ENCODE data around the gene ZNF155.

The ZNF155 gene

DNA sequence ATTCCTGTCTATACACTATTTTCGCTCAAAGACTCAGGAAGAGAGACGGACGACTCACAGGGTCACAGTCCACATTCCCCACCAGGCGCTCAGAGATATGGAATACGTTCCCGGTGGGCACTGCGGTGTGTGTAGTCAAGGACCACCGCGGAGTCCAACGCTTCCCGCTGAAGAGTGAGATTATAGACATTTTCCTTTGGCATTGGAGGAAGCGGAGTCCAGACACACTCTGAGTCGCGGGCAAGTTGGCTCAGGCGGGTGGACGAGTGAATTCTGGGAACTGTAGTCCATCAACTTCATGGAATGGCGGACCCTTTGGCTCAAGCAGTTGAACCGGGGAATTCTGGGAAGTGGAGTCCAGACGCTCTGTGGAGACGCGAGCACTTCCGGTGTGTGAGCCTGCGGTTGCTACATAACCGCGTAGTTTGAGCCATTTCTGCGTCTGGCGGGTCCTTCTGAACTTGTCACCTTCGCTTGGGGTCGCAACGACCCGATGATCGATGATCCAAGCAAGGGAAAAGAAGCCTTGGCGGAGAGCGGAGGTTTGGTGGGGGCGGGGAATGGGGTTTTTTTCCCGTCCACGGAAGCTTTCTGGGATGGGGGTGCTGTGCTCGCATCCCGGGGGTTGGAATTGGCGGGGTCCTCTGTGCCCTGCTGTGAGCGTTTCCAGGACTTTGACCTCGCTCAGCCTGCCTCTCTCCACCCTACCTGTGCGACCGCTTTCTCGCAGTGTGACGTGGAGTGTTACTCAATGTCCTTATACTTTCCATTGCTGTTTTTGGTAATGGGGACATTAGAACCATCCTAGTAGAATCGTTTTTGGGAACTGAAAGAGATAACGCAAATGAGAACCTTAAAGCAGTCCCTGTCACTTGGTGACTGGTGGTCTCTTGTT, 18.8 kb downstream of the ZNF155 start, which contains the start of gene ZNF230:
ZNF230 (plus strand) TSS at position 392 of the 895 bp plus-strand sequence. CDS start 4,122 bp downstream, outside the sequence.
- peak within 1 kb of the TSS; percentile 91 for H3K4me3 ChIP-seq (ENCODE audit: low read depth, low read length)
- peak; percentile 85 for DNase-seq (ENCODE audit: low read depth)

DNA sequence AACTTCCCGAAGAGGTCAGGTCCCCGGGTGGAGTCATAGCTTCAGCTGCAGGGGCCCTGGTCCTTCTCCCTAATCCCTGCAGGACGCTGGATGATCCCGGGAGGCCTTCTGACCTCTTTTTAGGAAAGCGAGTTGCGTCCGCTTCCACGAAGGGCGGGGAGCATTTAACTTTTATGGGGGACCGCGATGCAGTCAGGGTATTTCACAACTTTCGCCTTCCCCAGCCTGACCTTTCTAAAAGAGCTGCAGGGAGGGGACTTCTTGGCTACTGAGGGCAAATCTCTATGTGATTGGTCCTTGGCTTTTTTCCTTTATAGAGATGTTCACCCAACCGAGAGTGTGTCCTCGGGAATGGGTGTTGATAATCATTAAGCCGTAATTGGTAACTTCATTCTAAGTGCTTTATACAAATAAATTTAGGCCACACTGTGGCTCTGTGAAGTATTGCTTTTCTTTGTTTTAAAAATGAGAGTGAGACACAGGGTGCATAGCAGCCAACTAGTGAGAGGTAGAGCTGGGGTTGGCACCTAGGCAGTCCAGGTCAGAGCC, 19.5 kb downstream of the ZNF155 start:
- DNase-seq (ENCODE audit: low read depth), result no peak
- peak overlapping the region; percentile 91 for H3K4me3 ChIP-seq (ENCODE audit: low read depth, low read length)

DNA sequence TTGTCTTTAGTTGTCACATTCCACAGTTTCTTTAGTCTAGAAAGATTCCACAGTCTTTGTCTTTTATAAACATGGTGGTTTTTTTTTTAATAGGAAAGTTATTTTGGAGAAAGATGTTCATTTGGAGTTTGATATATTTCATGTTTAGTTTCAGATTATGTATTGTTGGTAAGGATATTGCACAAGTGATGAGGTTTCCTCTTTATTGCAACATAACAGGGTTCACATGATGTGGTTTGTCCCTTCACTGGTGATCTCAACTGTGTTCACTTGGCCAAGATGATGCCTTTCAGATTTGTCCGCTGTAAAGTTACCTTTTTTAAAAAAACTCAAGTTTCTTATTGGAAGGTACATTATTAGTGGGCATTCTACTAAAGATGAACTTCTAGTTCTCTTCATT, 22.0 kb downstream of the ZNF155 start:
- peak; percentile 9 for DNase-seq (ENCODE audit: low read depth)
- no peak overlapping the region for H3K4me3 ChIP-seq (ENCODE audit: low read depth, low read length)

DNA sequence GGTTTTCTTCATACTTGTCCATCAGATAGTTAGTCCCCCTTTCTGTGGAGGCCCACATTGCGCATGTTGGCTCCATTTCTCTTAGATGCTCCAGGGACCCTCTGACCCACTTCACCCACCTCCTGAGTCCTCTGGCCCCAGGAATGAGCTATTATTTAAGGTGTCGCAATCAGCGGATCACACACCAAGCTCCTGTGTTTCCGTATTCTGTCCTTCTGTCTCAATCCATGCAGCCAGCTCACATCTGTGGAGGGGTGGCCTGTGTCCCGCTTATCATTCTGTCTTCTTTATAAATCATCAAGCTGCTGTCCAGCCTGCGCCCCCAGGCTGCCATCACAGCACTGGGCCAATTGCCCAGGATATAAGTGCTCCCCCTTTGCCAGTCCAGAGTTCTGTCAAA, 23.5 kb downstream of the ZNF155 start:
- DNase-seq (ENCODE audit: low read depth), result no peak
- H3K4me3 ChIP-seq (ENCODE audit: low read depth, low read length), result no peak overlapping the region

DNA sequence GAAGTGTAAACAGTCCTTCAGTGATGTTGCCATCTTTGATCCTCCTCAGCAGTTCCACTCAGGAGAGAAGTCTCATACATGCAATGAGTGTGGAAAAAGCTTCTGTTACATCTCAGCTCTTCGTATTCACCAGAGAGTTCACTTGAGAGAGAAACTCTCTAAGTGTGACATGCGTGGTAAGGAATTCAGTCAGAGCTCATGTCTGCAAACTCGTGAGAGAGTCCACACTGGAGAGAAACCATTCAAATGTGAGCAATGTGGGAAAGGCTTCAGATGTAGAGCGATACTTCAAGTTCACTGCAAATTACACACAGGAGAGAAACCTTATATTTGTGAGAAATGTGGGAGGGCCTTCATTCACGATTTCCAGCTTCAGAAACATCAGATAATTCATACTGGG, 26.5 kb downstream of the ZNF155 start:
- no peak overlapping the region for H3K4me3 ChIP-seq (ENCODE audit: low read depth, low read length)
- DNase-seq (ENCODE audit: low read depth), result no peak

DNA sequence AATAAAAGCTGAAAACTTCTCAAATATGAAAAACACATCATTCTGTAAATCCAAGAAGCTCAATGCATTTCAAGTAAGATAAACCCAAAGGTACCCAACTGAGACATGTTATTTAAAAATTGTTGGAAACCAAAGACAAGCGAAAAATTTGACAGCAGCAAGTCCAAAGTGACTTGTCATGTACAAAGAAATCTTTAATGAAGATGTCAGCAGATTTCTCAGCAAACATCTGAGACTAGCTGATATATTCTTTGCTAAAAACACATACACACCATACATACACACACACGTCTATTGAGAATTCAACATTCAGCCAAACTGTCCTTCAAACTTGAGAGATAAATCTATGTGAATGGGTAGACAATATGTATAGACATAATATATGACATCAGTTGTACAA, 35.5 kb downstream of the ZNF155 start:
- H3K4me3 ChIP-seq (ENCODE audit: low read depth, low read length), result no peak overlapping the region
- DNase-seq (ENCODE audit: low read depth), result no peak

DNA sequence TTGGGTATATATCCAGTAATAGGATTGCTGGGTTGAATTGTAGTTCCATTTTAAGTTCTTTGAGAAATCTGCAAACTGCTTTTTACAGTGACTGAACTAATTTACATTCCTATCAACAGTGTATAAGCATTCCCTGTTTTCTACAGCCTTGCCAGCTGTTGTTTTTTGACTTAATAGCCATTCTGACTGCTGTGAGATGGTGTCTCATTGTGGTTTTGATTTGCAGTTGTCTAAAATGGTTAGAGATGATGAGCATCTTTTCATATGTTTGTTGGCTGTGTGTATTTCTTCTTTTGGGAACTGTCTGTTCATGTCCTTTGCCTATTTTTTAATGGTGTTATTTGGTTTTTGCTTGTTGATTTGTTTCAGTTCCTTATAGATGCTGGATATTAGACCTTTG, 37.2 kb downstream of the ZNF155 start:
- no peak overlapping the region for H3K4me3 ChIP-seq (ENCODE audit: low read depth, low read length)
- no peak for DNase-seq (ENCODE audit: low read depth)

DNA sequence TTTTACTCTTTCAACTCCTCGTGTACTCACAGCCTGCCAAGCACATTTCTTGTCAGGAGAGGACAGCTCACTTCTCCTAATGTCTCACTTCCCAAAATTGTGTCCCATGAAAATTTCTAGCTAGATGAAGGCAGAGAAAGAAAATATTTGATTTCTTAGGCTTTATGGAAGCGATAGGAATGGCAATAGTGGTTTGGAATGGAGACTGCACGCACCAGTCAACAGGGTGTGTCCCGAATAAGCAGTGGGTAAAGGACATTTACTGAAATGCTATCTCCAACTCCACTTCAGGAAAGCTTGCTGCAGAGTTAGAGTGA, 40.9 kb downstream of the ZNF155 start:
- peak overlapping the region; percentile 86 for H3K4me3 ChIP-seq (ENCODE audit: low read depth, low read length)
- DNase-seq (ENCODE audit: low read depth), result no peak

DNA sequence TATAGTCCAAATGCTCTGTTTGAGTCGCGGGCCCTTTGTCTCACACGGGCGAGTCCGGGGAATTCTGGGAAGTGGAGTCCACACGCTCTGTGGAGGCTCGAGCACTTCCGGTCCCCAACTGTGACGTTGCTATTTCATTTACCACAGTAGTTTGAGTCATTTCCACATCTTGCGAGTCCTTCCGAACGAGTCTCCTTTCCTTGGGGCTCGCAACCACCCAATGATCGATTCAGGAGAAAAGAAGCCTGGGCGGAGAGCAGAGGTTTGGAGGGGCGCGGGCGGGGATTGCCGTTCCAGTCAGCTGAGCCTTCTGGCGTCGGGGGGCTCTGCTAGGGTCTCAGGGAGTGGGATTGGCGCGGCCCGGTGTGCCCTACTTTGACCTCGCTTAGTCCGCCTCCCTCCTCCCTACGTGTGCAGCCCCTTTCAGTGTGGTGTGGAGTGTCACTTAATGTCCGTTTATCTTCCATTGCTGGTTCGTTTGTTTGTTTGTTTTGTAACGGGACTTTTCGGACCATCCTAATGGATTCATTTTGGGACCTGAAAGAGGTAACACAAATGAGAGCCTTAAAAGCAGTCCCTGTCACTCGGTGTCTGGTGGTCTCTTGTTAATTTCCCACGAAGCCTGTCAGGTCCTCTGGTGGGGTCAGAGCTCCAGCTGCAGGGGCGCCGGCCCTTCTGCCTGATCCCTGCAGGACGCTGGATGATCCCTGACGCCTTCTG, 41.4 kb downstream of the ZNF155 start, which contains the start of gene ZNF222:
ZNF222 (plus strand) TSS at position 163 of the 720 bp plus-strand sequence; CDS start at position 221, 58 bp downstream.
- DNase-seq (ENCODE audit: low read depth), result peak; percentile 65
- peak within 1 kb of the TSS; percentile 86 for H3K4me3 ChIP-seq (ENCODE audit: low read depth, low read length)

DNA sequence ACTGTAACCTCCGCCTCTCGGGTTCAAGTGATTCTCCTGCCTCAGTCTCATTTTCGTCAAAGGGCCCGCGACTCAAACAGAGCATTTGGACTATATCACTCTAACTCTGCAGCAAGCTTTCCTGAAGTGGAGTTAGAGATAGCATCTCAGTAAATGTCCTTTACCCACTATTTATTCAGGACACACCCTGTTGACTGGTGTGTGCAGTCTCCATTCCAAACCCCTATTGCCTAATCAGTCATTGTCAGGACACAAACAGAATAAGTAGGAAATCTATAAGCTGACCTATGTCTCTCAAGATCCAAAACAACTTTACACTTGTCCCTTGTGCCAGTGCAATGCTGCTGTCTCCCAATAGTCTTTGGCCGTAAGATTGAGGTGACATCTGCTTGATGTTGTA, 42.6 kb downstream of the ZNF155 start:
- H3K4me3 ChIP-seq (ENCODE audit: low read depth, low read length), result no peak overlapping the region
- no peak for DNase-seq (ENCODE audit: low read depth)

DNA sequence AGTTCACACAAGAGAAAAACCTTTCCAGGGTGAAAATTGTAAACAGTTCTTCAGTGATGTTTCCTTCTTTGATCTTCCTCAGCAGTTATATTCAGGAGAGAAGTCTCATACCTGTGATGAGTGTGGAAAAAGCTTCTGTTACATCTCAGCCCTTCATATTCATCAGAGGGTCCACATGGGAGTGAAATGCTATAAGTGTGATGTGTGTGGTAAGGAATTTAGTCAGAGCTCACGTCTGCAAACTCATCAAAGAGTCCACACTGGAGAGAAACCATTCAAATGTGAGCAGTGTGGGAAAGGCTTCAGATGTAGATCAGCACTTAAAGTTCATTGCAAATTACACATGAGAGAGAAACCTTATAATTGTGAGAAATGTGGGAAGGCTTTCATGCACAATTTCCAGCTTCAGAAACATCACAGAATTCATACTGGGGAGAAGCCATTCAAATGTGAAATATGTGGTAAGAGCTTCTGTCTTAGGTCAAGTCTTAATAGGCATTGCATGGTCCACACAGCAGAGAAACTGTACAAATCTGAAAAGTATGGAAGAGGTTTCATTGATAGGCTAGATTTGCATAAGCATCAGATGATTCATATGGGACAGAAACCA, 48.1 kb downstream of the ZNF155 start:
- DNase-seq (ENCODE audit: low read depth), result no peak
- H3K4me3 ChIP-seq (ENCODE audit: low read depth, low read length), result no peak overlapping the region

DNA sequence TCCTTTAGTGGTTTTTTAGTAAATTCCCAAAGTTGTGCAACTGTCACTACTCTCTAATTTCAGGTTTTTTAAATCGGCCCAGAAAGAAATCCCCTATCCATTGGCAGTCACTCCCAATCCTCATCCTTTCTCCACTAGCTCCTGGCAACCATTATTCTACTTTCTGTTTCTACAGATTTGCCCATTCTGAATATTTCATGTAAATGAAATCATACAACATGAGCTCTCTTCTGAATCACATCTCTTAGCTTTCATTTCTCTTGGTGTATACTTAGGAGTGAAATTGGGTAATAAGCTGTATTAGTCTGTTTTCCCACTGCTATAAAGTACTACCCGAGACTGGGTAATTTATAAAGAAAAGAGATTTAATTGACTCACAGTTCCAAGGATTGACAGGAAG, 58.2 kb downstream of the ZNF155 start:
- no peak for DNase-seq (ENCODE audit: low read depth)
- no peak overlapping the region for H3K4me3 ChIP-seq (ENCODE audit: low read depth, low read length)
